ENCODE results near the gene PLEKHA4. TPM values are rescaled to one million over a fixed set of nuclear protein-coding genes. Genes with fewer than 3 reads are reported as not detected.
"Not testable (repeated sequence)": the region's sequence is repeated elsewhere in the genome, so short reads cannot be mapped to it uniquely, and the experiment has no call there.

The PLEKHA4 gene
- total RNA-seq, 1 donor from 2014 or later: 8.5 TPM

GRCh38 chr19:48913114-48913889 is 44.9 kb upstream of the PLEKHA4 start:
- no peak for TF ChIP-seq CTCF (IDR thresholded peaks at IDR 0.05; ENCODE audit: unreplicated experiment)
- Mint-ChIP-seq H3K4me1 (ENCODE audit: low read depth) (no peaks in the 10 kb centered on the region), H3K9me3 (ENCODE audit: low read depth) (no peaks in the 10 kb centered on the region), H3K4me3 (ENCODE audit: low read depth) (no peak overlapping the region), H3K36me3 (ENCODE audit: insufficient read depth) (peaks cover 27% of the 10 kb centered on the region), H3K27me3 (no peaks in the 10 kb centered on the region), H3K27ac (no peak overlapping the region)
- DNase-seq (ENCODE audit: low spot score, unreplicated experiment): no peak

DNA sequence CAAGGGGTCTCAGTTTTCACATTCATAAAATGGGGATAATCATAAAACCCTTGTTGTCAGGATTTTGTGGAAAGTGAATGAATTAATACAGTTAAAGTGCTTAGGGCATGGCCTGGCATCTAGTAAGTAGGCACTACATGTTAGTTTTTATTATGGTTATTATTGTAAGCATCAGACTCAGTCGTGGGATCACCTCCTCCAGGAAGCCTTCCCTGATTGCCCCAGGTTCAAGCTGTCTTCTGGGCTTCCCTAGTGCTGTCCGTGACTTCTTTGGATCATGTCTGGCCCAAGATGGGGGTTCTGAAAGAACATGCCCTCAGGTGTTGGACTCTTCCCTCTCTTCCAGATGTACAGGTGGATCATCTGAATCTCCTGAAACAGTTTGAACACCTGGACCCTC is 42.4 kb upstream of the PLEKHA4 start:
- Mint-ChIP-seq H3K4me1 (ENCODE audit: low read depth) (no peaks in the 10 kb centered on the region), H3K36me3 (ENCODE audit: insufficient read depth) (peaks cover 33% of the 10 kb centered on the region)
- no peak for TF ChIP-seq CTCF (IDR thresholded peaks at IDR 0.05; ENCODE audit: unreplicated experiment)

GRCh38 chr19:48909424-48910077 is 41.1 kb upstream of the PLEKHA4 start:
- peaks cover 39% of the 10 kb centered on the region for H3K36me3 Mint-ChIP-seq (ENCODE audit: insufficient read depth)
- H3K27me3 Mint-ChIP-seq; DNase-seq (ENCODE audit: low spot score, unreplicated experiment); H3K9me3 Mint-ChIP-seq (ENCODE audit: low read depth); H3K4me1 Mint-ChIP-seq (ENCODE audit: low read depth); H3K4me3 Mint-ChIP-seq (ENCODE audit: low read depth); H3K27ac Mint-ChIP-seq: not testable (repeated sequence)

More for the DNA sequence above, 42.4 kb upstream of the PLEKHA4 start:
- Mint-ChIP-seq H3K9me3 (ENCODE audit: low read depth) (no peaks in the 10 kb centered on the region), H3K27me3 (no peaks in the 10 kb centered on the region), H3K4me3 (ENCODE audit: low read depth) (no peak overlapping the region), H3K27ac (no peak overlapping the region)
- DNase-seq (ENCODE audit: low spot score, unreplicated experiment): no peak

GRCh38 chr19:48907671-48908070 is 39.3 kb upstream of the PLEKHA4 start:
- Mint-ChIP-seq H3K4me3 (ENCODE audit: low read depth) (no peak overlapping the region), H3K27me3 (no peaks in the 10 kb centered on the region), H3K27ac (no peak overlapping the region), H3K36me3 (ENCODE audit: insufficient read depth) (peaks cover 28% of the 10 kb centered on the region), H3K4me1 (ENCODE audit: low read depth) (no peaks in the 10 kb centered on the region), H3K9me3 (ENCODE audit: low read depth) (no peaks in the 10 kb centered on the region)
- TF ChIP-seq CTCF (IDR thresholded peaks at IDR 0.05; ENCODE audit: unreplicated experiment): no peak
- no peak for DNase-seq (ENCODE audit: low spot score, unreplicated experiment)

DNA sequence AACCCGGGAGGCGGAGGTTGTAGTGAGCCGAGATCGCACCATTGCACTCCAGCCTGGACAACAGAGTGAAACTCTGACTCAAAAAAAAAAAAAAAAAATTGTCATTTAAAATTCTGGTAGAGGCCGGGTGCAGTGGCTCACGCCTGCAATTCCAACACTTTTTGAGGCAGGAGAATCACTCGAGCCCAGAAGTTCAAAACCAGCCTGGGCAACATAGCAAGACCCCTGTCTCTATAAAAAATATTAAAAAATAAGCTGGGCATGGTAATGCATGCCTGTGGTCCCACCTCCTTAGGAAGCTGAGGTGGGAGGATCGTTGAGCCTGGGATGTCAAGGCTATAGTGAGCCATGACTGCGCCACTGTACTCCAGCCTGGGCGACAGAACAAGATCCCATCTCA is 37.9 kb upstream of the PLEKHA4 start:
- Mint-ChIP-seq H3K9me3 (ENCODE audit: low read depth) (no peaks in the 10 kb centered on the region), H3K4me3 (ENCODE audit: low read depth) (no peak overlapping the region), H3K27ac (no peak overlapping the region), H3K36me3 (ENCODE audit: insufficient read depth) (peaks cover 27% of the 10 kb centered on the region), H3K4me1 (ENCODE audit: low read depth) (no peaks in the 10 kb centered on the region), H3K27me3 (no peaks in the 10 kb centered on the region)
- DNase-seq (ENCODE audit: low spot score, unreplicated experiment): no peak
- no peak for TF ChIP-seq CTCF (IDR thresholded peaks at IDR 0.05; ENCODE audit: unreplicated experiment)

Data from progenitor cell of endocrine pancreas (in vitro differentiated cells).